ENCODE measurements around the gene CCL22. TPM values are rescaled to one million over a fixed set of nuclear protein-coding genes. Genes with fewer than 3 reads are reported as not detected.

The CCL22 gene
- polyA plus RNA-seq, 1 donor from 2014 or later, result not detected

- TF ChIP-seq CTCF (IDR thresholded peaks at IDR 0.05; ENCODE audit: poor library complexity, severe bottlenecking), result no peak
- no peak for TF ChIP-seq EP300 (conservative IDR thresholded peaks at IDR 0.05; ENCODE audit: poor library complexity, severe bottlenecking)
These were observed 26.5 kb downstream of the CCL22 start (continued) for GRCh38 chr16:57385083-57385482.

GRCh38 chr16:57386381-57386951 is 27.9 kb downstream of the CCL22 start:
- Histone ChIP-seq H3K9ac (ENCODE audit: low read length) (no peak overlapping the region), H3K9me3 (ENCODE audit: low read length) (no peaks in the 10 kb centered on the region), H3K4me2 (ENCODE audit: low read length) (no peak overlapping the region), H3K79me2 (replicated peaks; ENCODE audit: insufficient read depth, low read length) (no peaks in the 10 kb centered on the region), H3K4me3 (ENCODE audit: low read length) (no peak overlapping the region), H3K27me3 (ENCODE audit: insufficient read depth, low read depth, low read length) (no peaks in the 10 kb centered on the region), H3K27ac (ENCODE audit: low read length) (no peak overlapping the region), H3K36me3 (ENCODE audit: insufficient read depth, low read length) (no peaks in the 10 kb centered on the region), H3K9me2 (ENCODE audit: insufficient read depth, low read length) (no peaks in the 10 kb centered on the region), H4K20me1 (ENCODE audit: insufficient read depth) (no peaks in the 10 kb centered on the region), H2AFZ (ENCODE audit: low read depth, low read length) (no peak overlapping the region), H3F3A (ENCODE audit: insufficient read depth, low read length, poor library complexity, severe bottlenecking) (no peaks in the 10 kb centered on the region)
- no peak for TF ChIP-seq SMC3 (conservative IDR thresholded peaks at IDR 0.05; ENCODE audit: poor library complexity)
- no peak for TF ChIP-seq TAF1 (IDR thresholded peaks at IDR 0.05; ENCODE audit: low read depth)
- TF ChIP-seq MXI1 (conservative IDR thresholded peaks at IDR 0.05; ENCODE audit: poor library complexity, severe bottlenecking), result no peak
- no peak for TF ChIP-seq RAD21 (conservative IDR thresholded peaks at IDR 0.05)
- no peak for TF ChIP-seq REST (IDR thresholded peaks at IDR 0.05; ENCODE audit: borderline replicate concordance)
- TF ChIP-seq POLR2AphosphoS5 (IDR thresholded peaks at IDR 0.05), result no peak
- TF ChIP-seq EZH2 (IDR thresholded peaks at IDR 0.05; ENCODE audit: borderline replicate concordance, insufficient read depth, low read length, poor library complexity, severe bottlenecking), result no peak
- no peak for TF ChIP-seq CTCF (IDR thresholded peaks at IDR 0.05; ENCODE audit: poor library complexity, severe bottlenecking)
